K562 (cell line): ENCODE results near the gene COMMD10.

Experiments used
- POLR2A ChIP-seq: fragments of 450-650 bp; conservative IDR thresholded peaks from 2 replicates; pipeline ENCODE4 v1.6.1; 2016
- SMARCA5 ChIP-seq: fragments of 450-650 bp; IDR thresholded peaks from 2 replicates; pipeline ENCODE4 v1.6.1; 2016
- SP1 ChIP-seq: sonication (generic); formaldehyde crosslinking; IDR thresholded peaks from 2 replicates; pipeline ENCODE4 v1.8.1; 2022; ENCODE audit warnings: mild to moderate bottlenecking, missing genetic modification reagents
- TF ChIP-seq, protein P1 (sequence below): sonication (generic); formaldehyde crosslinking; IDR thresholded peaks from 2 replicates; pipeline ENCODE4 v1.8.0; 2022; ENCODE audit warnings: missing genetic modification reagents, mild to moderate bottlenecking, borderline replicate concordance

DNA sequence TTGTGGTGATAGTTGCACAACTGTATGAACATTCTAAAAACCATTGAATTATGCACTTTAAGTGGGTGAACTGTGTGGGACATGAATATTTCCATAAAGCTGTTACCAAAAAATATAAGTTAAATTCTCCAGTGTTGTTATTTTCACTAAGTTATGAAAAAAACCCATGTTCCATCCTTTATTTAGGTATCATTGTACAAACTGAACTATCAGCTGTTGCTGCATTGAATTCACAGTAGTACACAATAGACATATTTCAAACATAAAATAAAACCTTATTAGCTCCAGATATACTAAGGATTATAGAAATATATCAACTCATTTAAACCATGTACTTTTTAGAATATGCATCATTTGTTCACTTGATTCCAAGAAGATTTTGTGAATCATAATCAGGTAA, 192.1 kb downstream of the COMMD10 start:
- TF ChIP-seq SMARCA5 = no peak
- TF ChIP-seq, protein P1, sequence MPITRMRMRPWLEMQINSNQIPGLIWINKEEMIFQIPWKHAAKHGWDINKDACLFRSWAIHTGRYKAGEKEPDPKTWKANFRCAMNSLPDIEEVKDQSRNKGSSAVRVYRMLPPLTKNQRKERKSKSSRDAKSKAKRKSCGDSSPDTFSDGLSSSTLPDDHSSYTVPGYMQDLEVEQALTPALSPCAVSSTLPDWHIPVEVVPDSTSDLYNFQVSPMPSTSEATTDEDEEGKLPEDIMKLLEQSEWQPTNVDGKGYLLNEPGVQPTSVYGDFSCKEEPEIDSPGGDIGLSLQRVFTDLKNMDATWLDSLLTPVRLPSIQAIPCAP (CRISPR knock-in tag) = no peak
- no peak for TF ChIP-seq SP1
- no peak for TF ChIP-seq POLR2A
